Stimulated activated naive CD4-positive, alpha-beta T cell treated with Interleukin-2 at 50 U/mL for 16 hours (primary cell): ENCODE results near the gene TAP1.
"Not testable (repeated sequence)": the region's sequence is repeated elsewhere in the genome, so short reads cannot be mapped to it uniquely, and the experiment has no call there.

ENCODE experiments used
- DNase-seq: peaks from one replicate; lab custom pipeline; 2025; lab: John Stamatoyannopoulos, UW

The TAP1 gene, protein sequence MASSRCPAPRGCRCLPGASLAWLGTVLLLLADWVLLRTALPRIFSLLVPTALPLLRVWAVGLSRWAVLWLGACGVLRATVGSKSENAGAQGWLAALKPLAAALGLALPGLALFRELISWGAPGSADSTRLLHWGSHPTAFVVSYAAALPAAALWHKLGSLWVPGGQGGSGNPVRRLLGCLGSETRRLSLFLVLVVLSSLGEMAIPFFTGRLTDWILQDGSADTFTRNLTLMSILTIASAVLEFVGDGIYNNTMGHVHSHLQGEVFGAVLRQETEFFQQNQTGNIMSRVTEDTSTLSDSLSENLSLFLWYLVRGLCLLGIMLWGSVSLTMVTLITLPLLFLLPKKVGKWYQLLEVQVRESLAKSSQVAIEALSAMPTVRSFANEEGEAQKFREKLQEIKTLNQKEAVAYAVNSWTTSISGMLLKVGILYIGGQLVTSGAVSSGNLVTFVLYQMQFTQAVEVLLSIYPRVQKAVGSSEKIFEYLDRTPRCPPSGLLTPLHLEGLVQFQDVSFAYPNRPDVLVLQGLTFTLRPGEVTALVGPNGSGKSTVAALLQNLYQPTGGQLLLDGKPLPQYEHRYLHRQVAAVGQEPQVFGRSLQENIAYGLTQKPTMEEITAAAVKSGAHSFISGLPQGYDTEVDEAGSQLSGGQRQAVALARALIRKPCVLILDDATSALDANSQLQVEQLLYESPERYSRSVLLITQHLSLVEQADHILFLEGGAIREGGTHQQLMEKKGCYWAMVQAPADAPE

DNA sequence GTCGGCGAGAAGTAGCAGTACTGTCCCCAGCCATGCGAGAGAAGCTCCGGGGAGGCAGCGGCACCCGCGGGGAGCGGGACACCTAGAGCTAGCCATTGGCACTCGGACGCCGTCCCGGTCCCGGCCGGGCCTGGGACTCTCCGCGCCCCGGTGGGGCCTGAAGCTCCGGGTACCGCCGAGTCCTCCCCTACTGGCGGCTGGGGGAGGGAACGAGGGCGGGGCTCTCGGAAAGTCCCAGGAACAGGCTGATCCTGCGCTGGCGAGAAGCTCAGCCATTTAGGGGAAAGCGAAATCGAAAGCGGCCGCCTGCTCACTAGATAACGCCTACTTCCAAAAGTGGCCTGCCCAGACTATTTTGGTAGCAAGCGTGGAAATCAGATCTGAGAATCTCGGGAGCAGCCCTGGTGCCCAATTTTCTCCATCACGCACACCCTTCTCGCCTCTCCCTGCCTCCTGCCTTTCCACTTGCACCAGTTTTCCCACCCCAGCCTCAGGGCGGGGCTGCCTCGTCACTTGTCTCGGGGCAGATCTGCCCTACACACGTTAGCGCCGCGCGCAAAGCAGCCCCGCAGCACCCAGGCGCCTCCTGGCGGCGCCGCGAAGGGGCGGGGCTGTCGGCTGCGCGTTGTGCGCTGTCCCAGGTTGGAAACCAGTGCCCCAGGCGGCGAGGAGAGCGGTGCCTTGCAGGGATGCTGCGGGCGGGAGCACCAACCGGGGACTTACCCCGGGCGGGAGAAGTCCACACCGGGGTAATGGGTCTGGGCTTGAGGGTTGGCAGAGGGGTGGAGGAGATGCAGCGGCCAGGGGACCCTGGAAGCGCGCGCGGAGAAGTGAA is at the start of gene TAP1, which contains the start of gene PSMB9:
TAP1 (minus strand) TSS at position 164 of the 835 bp plus-strand sequence; CDS start at position 96, 68 bp downstream.
PSMB9 (plus strand) TSS at position 652 of the 835 bp plus-strand sequence; CDS start at position 690, 38 bp downstream.
- DNase-seq = peak; percentile 99

DNA sequence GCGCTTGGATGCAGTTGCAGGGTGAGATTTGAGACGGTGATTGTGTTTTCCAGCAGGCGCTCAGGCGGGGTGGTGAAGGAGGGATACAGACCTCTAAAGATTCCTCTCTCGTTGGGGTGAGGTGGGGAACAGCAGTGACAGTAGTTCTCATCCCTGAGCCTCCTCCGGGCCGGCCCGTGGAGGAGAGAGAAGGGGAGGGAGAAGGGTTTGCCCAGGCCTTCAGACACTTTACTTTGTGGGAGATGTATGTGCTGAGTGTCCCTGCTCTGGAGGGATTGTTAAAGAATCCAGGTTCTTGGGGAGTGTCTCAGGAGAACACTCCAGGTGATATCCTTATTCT is 41.5 kb upstream of the TAP1 start:
- no peak for DNase-seq

DNA sequence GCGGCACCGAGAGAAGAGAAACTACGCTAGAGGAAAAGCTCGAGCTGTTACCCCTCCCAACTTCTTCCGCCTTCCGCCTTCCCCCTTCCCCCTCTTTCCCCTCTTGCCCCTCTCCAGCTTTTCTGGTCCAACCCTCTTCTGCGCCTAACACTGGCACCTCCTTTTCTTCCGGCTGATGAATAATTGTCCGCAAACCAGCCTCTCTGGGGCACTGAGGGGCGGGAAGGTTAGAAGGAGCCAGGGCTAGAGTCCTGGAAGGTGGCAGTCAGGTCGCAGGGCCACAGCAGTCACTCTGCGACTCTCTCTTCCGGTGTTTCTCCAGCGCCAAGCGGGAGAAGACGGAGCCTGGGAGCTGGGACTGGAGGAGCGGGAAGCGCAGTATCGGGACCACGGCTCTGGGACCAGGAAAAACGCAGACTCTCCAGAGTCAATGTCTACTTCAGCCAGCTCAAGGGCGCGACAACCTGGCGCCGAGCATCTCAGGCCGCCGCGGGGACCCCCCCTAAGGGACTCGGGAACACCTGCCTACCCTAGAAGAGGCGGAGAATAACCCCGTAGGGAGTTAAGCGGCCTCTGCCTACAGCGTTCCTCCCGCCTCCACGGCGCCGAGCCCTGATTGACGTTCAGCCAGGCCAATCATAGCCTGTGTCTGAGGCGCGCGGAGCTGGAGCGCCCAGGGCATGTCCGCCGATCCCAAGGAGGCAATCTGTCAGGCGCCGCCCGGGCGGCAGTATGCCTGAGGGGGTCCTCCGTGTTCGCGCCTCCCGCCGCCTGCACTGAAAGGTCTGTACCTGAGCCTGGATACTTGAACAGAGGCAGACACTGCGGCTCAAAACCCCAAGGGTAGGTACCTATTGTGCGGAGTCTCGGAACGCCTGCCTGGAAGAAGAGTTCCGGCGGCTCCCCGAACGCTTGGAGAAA is 40.8 kb upstream of the TAP1 start:
- peak; percentile 91 for DNase-seq

DNA sequence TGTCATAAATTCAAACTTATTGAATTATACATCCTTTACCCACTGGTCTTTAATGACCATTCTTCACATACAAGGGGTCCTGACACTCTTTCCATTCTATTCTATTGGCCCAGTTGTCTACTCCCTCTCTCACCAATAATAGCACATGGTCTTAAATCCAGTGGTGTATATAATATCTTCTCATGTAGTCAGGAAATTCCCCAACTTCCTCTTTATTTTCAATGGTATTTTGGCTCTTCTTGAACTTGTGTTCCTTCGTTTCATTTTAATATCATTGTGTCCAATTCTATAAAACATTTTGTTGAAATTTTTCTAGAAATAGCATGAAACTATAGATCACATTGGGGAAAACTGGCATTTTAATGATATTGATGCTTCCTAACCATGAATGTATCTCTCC is 37.3 kb upstream of the TAP1 start:
- no peak for DNase-seq

DNA sequence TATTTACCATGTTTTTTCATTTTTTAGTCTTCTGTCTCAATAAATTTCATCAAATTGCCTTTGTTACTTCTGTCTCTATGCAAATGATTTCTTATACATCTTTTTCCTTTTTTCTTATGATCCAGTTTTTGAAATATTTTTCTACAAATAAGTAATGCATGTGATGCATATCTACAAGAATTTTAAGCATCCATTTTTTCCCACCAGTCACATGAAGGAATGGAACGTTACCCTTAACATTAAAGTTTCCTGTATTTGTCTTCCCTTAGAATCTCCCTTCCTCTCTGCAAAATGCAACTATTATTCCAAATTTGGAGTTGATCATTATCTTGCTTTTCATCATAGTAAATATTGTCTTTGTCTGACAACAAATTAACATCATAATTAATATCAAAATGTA is 36.0 kb upstream of the TAP1 start:
- DNase-seq = no peak

DNA sequence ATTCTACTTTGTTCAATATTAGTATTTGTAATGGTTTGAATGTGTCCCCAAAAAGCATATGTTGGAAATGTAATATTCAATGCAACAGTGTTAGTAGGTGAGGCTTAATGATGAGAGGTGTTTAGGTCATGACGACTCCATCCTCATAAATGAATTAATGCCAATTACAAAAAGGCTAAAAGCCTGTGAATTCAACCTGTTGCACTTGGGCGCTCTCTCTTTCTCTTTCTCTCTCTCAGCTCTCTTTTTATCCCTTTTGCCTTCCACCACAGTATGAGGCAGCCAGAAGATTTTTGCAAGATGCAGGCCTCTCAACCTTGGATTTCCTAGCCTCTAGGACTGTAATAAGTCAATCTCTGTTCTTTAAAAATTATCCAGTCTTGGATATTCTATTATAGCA is 35.1 kb upstream of the TAP1 start:
- no peak for DNase-seq

DNA sequence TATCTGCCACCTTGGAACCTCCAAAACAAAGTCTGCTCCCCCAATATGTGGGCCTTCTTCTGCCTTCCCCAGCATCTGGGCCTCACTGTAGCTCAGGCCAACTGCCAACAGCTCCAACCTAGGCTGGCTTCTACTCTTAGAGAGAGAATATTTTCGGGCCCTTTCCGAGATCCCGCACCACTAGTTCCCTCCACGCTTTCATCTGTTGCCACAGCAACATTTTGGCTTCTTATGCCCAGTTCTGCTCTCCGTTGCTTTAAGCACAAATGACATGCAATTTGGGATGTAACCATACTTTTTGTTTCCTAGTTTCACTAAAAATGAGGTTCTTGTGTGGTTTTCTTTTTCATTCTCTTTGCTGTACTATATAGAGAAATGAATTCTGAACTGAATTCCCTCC is 34.1 kb upstream of the TAP1 start:
- DNase-seq = no peak

DNA sequence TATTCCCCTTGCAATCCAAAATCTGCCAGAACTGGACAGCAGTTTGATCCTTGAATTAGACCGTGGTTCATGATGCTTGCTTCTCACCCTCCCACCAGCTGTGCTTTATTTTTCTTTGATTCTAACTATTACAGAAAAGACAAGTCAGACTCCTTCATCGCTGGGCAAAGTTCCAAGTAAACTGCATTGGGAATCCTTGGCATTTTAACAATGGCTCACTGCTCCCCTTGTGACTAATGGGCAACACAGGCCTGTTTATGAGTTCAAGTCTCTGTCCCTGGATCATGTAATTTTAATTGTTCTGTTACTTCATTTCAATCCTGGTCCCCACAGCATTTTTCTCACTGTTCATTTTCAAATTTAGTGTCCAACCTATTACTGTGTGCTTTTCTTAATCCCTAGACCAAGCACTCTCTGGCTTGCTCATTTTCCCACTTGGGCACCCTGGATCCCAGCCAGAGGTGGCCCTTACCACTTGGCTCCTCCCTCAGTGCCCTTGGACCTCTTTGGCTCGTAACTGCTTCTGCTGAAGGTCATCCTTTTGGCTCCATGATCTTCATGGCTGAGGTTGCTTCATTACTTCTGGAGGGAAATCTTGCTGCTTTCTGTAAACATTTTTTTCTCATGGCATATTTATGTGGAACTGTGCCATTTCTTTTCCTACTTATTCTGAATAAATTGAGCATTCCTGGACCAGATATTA is 33.3 kb upstream of the TAP1 start:
- DNase-seq = no peak

DNA sequence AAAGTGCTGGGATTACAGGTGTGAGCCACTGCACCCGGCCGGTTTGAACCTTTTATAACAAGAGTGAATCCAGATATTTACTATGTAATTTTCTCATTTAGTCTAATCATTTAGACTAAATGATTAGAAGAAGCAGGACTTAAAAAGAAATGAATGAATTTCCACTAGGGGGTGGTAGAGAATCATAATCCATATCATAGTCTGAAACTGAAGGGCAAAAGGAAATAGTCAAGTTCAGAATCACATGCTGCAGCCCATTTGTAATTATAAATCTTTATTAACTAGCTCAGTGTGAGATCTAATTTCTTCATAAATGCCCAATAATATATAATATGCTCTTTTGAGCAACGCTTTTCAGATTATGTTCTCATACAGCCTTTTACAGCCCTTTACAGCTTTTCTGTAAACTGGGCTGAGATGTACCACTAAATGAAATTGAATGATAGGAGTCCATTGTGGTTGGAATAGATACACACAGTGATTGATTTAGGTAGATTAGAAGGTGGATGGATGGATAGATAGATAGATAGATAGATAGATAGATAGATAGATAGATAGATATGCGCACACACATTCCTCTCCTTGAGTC is 32.3 kb upstream of the TAP1 start:
- DNase-seq = no peak

DNA sequence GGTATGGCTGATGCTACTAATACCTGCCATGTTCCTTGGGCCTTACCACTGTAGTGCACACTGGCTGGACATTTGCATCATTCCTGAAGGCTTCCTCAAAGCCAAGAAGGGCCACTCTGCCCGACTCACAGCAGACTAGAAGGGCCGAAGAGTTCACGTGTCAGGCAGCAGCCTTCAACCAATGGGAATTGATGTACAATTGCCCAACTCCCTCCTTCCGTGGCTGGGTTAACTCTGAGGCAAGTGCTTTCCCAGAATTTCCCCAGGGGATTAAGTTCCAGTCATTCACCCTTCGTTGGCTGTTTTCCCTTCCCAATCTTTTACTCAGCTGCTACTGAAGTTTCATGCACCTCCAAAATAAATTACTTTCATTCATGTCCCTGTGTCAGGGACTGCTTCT is 30.3 kb upstream of the TAP1 start:
- no peak for DNase-seq

DNA sequence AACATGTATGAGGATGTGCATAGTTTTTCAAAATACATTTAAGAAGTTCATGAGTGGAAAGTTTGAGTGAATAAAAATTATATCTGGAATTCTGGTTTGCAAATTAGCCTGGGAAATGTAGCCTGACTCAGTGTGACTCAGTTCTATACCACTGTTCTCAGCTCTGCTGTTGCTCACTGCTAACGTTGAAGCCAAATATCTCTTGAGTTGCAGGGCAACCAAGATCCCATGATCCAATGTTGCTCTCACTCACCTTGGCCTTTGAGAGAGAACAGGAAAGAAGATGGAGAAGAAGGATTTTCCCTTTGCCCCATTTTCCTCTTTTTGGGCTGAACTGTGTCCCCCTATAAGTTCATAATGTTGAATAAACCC is 29.4 kb upstream of the TAP1 start:
- DNase-seq = no peak

DNA sequence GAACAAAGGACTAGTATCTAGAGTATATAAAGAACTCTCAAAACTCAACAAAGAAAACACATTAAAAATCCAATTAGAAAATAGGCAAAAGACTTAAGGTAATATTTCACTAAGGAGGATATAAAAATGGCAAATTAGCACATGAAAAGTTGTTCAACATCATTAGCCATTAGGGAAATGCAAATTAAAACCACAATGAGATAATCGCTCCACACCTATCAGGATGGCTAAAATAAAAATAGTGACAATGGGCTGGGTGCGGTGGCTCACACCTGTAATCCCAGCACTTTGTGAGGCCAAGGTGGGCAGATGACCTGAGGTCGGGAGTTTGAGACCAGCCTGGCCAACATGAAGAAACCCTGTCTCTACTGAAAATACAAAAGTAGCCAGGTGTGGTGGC is 27.5 kb upstream of the TAP1 start:
- not testable (repeated sequence) for DNase-seq

DNA sequence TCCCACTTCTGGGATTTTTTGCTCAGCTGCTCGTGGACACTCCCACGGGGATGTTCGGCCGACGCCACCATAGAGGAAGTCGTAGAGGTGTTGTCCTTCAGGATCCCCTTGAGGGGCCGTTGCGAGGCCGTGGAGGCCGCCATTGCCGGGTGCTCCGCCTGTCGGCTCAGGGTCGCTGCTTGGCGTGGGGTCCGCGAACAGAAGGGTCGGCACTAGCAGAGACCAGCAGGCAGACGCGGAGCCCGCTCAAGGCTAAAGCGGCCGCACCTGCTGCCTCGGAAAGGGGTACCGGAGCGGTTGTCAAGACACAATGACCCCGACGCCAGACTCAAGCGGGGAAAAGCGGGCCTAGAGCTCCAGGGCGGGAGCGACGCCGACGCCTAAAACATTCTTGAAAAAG is 26.2 kb upstream of the TAP1 start:
- no peak for DNase-seq

DNA sequence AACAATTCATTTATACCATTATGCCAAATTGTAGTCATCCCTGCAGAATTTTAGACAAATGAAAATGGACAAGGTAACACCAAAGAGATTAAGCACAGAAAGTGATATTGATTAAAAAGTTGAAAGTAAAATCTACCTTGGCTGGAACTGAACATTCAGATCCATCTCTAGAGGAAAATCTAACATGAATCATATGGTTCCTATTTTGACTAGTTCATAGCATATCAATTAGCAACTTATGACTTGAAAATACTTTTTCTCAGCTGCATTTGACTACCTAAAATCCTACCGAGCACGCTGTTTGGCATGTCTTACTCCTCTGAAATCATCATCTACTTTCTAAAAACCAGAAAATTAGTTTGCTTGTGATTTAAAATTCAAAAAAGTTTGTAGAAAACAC is 23.1 kb upstream of the TAP1 start:
- no peak for DNase-seq

DNA sequence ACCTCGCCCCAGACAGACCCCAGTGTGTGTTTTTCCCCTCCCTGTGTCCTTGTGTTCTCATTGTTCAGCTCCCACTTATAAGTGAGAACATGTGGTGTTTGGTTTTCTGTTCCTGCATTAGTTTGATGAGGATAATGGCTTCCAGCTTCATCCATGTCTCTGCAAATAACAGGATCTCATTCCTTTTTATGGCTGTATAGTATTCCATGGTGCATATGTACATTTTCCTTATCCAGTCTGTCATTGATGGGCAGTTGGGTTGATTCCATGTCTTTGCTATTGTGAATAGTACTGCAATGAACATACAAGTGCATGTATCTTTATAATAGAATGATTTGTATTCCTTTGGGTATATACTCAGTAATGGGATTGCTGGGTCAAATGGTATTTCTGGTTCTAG is 20.4 kb upstream of the TAP1 start:
- not testable (repeated sequence) for DNase-seq

DNA sequence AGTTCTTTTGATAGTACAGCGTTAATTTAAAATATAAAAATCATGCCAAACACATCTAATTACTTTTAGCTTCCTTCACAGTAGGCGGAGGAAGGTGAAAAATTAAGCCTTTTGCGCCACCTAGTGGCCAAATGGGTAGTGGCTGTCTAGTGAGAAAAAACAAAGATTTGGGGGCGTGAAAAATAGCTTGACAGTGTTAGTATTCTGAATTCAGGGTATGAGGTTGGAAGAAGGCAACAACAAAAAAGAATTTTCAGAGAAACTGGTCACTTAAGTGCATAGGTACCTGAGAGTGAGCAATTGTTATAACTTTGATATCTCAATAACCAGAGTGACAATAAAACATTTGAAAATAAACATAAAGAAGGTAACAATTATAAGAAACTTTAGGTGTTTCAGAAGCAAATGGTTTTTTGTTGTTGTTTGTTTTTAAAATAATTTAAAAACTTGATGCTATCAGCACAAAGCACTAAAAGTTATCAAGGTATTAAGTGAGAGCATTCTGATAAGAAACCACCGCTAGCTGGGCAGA is 14.8 kb upstream of the TAP1 start:
- peak; percentile 81 for DNase-seq

DNA sequence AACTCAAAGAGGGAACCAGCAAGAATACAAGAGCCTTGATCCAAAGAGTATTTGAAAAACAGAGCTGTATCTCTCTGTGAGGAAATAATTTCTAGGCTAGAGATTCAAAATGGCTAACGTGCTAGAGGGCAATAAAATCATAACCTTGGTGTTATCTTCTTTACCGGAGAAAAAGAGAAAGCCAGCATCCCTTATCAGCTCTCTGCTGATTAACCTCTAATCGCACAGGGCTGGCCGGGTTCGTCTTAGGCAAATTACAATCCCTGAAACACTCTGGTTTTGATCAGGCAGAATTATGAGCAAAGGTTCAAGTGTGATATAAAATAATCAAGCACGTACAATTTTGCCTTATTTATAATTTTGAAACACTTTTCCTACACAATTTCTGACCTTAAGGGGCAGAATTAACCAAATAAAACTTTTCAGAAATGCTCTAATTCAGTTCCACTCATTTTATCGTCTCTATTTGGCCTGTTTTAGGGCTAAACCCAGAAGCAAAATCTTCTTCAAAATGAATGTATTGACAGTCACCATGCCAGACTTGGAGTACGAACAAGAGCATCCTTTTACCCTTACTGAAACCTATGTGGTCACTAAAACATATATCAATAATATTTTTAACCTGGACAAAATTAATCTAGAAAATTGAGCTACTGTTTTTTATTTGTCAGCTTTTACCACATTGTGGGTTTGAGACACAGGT is 14.2 kb upstream of the TAP1 start:
- DNase-seq = no peak

DNA sequence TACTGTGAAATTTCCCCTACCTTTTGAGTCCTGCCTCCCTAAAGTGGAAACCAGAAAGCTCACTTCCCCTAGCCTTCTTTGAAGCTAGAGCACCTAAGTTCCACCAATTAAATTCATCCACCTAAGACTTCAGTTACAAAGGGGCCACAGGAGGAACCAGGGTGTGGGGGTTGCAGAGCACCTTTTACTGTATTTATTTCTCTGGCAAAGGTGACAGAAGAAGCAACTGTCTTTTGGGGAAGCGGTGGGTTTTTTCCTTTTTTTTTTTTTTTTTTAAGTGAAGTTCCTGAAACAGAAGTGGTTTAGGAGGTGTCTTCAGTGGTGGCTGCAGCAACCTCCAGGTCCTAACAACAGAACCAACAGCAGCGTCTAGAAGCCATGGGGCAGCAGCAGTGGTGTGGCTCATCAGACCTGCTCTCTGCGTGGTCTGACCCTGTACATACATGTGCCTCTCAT is 13.5 kb upstream of the TAP1 start:
- no peak for DNase-seq

DNA sequence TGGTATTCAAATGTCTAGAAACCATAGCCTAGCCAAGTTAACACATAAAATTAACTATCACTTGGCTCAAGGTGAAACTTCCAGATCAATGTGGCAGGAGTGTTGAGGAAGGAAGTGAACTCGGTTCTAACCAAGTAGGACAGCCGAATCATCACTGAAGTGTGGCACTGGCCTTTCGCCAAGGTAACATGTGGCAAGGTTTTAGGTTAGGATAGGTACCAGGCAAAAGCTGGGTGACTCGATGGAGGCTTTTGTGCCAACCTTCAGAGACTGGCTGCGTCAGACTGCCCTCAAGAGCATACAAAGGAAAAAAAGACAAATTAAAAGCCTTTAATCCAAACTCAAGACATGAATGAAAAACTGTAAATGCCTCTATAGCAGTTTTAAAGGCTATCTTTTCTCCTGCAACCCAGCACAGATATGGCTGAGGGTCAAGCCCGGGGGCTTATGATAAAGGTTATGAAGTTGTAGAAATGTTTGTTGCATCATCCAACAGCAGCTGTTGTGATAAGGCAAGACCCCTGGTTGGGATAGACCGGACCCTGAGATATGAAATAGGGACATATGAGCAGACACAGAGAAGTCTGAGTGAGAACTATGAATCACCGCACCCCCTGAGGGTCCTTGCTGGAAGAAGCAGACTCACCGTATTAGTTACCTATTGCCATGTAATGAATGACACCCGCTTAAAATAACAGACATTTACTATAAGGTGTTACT is 12.4 kb upstream of the TAP1 start:
- DNase-seq = no peak
